GM21717 (cell line): Measurements from ENCODE around the gene MICALL1.

Source experiments
- ATAC-seq: cut with Tn5 transposase; IDR thresholded peaks from one replicate; pipeline ENCODE4 v1.9.1; 2021; ENCODE audit warnings: mild to moderate bottlenecking, moderate library complexity; ENCODE audit not compliant: unreplicated experiment

The MICALL1 gene, protein sequence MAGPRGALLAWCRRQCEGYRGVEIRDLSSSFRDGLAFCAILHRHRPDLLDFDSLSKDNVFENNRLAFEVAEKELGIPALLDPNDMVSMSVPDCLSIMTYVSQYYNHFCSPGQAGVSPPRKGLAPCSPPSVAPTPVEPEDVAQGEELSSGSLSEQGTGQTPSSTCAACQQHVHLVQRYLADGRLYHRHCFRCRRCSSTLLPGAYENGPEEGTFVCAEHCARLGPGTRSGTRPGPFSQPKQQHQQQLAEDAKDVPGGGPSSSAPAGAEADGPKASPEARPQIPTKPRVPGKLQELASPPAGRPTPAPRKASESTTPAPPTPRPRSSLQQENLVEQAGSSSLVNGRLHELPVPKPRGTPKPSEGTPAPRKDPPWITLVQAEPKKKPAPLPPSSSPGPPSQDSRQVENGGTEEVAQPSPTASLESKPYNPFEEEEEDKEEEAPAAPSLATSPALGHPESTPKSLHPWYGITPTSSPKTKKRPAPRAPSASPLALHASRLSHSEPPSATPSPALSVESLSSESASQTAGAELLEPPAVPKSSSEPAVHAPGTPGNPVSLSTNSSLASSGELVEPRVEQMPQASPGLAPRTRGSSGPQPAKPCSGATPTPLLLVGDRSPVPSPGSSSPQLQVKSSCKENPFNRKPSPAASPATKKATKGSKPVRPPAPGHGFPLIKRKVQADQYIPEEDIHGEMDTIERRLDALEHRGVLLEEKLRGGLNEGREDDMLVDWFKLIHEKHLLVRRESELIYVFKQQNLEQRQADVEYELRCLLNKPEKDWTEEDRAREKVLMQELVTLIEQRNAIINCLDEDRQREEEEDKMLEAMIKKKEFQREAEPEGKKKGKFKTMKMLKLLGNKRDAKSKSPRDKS

DNA sequence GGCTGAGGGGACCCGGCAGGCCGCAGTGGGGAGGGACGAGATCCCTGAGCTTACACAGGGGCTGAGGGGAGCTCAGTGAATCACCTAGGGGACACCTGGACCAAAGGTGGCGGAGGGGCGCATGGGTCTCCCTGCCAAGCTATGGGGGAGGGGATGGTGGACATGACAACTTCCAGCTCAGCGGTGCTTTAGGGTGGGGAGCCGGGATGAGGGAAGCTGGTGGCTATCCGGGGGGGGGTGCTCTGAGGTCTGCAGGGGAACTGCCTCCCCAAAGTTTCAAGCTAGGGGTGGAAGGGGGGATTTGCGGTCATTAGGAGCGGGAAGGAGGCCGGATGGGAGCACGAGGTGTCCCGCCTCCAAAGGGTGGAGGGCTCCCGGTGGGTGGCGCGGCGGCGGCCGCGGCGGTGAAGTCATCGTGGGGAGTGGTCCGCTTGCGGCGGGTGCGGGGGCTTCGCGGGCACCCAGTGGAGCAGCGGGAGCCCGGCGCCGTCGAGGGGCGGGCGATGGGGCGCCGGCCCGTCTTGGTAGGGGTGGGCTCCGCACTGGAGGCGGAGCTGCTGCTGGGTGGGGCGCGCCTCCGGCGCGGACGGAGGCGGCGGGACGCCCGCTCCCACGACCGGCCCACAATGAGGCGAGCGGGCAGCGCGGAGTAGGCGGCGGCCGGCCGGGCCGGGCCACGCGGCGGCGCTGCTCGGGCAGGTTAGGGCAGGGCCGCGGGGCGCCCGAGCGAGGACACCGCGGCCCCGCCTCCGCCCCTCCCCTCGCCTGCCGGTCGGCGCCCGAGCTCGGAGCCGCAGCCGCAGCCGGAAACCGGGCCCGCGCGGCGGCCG is at the start of gene MICALL1:
TSS of gene MICALL1 (plus strand) at position 764 of the 830 bp plus-strand sequence. CDS start 126 bp downstream, outside the sequence.
- peak; percentile 73 for ATAC-seq

DNA sequence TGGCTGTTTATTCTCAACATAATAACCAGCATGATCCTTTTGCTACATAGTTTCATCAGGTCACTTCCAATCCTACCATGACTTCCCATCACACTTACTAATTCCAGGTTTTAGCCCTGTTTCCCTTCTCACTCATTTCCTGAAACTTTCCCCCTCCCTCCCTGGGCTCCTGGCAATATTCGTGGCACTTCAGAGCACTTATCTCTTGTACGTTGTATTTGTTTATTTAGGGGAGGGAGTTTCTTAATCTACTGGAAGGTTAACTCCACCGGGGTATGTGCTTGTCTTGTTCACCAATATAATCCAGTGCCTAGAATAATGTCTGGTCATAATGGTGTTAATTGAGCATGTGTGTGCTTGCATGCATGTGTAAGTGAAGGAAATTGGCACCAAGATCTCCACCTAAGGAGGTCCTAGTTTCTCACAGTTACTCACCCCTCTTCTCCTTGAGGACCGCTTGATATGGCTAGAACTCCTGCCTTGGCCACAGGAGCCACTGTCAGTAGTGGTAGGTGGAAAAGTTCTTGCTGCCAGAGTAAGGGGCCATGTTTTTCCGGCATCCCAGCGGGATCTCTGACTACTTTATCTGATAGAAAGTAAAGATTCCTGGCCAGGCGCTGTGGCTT is 45.2 kb upstream of the MICALL1 start:
- no peak for ATAC-seq

DNA sequence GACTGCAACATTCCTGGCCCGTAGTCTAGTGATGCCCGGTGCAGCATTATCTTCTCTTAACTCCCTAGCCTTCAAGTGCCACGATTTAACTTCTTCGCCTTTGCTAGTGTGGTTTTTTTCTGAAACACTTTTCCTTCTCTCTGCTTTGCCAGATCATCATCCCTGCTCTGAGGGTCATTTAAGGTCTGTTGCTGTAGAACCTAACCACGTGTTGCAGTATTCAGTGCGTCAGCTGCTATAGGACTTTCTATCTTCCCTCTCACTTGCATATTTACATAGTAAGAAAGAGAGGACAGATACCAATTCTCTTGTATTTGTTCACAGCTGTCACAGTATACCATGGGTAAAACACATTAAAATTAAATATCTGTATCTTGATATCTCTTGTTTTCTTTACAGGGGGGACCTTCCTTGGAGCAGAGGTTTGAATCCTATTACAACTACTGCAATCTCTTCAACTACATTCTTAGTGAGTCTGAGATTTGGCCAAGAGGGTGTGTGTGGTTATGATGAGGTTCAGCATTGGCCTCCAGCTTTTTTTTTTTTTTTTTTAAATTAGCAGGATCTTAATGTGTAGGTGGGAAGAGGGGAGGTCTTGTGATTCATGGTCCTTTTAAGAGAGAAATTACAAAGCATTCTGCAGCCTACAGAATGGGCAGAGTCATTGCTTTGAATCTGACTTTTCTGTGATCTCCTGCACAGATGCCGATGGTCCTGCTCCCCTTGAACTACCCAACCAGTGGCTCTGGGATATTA is 43.3 kb upstream of the MICALL1 start:
- no peak for ATAC-seq

DNA sequence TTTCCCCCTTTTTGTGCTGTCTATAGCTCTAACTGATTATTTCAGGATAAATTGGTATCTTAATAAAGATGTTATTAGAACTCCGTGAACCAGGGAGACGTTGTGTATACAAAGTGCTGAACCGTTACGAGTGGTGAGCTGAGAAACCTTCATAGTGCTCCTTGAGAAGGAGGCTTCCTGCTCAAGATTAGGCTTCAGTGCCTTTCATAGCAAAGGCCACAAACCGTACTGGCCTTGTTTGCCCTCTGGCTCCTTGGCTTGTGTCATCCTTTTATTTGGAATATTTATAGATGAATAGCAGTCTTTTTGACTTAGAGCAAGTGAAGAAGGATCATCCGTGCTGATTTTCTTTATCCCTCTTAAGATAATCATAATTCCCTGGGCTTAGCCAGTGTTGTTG is 40.6 kb upstream of the MICALL1 start:
- ATAC-seq = no peak

DNA sequence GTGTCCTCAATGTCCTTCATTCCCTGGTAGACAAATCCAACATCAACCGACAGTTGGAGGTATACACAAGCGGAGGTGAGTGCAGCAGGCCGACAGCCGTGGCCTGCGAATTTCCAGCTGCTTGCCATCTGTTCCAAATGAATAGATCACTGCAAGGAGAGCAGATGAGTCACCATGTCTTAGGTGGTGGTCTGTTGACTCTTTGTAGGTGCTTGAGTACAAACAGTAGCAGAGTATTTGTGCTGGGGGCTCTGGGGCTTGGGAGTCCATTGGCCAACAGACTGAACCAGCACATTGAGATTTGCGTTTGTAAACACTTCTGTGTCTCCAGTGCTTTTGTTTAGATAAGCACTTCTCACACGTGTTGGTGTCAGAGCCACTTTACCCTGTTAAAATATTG is 35.8 kb upstream of the MICALL1 start:
- no peak for ATAC-seq

DNA sequence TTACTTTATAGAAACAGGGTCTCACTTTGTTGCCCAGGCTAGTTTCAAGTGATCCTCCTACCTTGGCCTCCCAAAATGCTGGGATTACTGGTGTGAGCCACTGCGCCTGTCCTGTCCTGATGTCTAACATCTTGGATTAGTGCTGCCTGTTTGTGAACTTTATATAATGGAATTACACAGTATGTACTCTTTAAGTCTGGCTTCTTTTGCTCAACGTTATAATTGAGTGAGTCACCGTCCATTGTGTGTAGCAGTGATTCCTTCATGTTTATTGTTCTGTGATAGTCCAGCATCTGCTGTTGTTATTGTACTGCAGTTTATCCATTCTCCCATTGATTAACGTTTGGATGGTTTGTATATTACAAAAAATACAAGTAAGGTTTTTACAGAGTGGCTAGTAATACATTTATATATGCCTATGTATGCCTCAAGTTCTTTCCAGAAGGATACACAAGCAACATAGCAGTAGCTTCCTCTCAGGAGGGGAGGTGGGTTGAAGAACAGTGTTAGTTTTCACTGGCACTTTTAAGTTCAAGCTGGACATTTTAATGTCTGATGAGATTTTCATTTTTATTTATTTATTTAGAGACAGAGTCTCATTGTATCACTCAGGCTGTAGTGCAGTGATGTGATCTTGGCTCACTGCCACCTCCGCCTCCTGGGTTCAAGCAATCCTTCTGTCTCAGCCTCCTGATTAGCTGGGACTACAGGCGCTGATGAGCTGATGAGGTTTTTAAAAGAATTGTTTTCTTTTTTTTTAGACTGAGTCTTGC is 25.2 kb upstream of the MICALL1 start:
- ATAC-seq = no peak

DNA sequence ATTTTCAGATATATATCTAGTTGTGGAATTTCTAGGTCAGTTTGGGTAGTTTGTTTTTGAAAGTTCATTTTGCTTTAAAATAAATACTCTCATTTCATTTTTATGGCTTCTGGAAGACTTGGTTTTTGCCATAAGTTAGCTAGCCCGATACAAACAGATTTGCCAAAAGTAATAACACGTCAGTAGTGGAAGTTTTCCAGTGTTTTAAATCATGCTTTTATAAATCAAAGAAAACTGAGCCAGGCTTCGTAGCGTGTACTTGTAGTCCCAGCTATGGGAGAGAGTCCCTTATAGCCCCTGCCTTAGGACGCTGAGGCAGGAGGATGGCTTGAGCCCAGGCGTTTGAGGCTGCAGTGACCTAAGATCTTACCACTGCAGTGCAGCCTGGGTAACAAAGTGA is 21.7 kb upstream of the MICALL1 start:
- no peak for ATAC-seq

DNA sequence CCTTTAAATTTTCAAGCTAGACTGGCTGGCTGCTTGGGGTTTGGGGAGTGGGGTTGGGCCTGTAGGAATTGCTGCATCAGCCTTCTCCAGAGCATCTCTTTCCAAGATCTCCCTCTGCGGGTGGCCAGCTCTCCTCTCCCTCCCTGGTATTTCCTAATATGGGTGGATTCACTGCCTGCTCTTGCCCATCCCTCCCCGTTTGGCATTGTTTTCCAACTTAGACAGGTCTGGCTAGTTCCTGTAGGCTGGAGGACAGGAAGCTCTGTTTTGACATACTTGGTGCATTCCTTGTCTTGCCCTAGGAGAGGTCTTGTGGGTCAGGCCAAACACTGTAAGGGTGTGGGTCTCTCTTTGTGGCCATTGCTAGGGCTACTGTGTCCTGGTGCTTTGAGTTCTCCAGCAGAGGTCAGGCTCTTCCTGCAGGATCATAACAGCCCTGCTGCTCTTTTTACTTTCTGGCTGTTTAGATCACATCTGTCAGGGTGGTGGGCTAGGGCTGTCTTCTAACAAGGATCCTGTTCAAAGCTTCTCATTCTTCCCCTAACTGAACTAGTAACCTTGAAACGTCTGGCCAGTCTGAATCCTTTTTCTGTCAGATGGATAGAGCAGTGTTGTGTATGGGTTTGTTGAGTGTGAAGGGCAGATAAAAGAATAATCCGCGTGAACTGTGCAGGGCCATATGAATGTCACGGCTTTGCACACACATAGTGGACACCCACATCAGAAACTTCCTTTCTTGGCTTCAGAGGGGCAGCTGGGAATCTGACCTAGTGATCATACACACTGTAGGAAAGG is 18.3 kb upstream of the MICALL1 start:
- no peak for ATAC-seq

DNA sequence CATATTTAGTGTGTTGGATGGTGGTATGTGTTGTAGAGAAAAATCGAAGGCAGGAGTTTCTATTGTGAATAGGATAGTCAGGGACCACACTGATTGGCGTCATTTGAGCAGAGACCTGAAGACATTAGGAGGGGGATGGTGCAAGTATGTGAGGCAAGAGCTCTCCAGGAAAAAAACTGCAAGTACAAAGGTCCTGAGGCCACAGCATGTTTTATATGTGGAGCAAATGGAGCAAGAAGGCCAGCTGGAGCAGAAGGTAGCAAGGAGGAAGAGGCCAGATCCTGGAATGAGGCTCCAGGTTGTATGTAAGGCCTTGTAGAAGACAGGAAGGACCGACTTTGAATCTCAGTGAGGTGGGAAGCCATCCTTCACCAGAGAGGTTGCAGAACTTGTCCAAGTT is 14.2 kb upstream of the MICALL1 start:
- no peak for ATAC-seq

DNA sequence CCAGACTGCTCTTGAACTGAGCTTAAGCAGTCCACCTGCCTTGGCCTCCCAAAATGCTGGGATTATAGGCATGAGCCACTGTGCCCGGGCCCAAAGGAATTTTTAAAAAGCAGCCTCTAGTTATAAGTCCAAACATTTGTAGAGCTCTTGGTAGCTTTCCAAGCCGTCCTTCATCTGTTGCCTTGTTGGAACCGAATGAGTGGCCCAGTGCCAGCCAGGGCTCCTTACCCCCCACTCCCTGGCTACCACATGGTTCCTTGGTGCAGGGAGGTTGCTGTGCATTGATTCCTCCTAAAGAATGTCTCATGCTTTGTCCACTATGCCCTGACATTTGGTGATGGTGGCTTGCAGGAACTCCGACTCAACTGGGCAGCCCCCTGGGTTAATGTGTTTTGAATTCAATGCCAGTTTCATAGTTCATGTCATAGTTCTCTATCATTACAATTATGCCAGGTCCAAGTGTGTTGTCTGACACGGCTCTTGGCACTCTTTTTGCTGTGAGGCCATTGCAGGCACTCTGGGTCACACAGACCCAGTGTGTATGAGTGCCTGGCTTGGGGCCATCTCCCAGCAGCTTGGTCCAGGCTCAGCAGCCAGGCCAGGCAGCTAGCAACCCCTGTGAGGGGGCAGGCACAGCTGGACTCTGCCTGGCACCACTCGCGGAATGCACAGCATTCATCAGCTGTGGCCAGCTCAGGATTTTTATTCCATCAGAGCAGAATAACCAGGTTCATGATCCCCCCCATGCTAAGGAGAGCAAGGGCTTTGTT is 13.3 kb upstream of the MICALL1 start:
- no peak for ATAC-seq

DNA sequence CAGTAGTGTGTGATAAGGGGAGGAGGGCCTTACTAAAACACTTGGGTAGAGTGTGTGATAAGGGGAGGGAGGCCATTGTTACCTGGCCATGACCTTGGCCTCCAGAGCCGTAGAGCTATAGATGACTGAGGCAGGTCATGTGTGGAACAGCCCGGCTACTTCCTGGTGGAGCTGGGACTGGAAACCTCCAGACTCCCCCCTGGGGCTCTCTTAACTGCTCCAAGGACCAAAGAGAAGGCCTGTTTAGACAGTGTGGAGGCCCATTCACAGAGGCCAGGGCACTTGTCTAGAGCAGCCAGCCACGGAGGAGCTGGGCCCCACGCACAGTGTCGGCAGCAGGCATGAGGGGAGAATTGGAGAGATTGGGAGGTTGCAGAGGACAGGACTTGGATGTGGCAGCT is 12.5 kb upstream of the MICALL1 start:
- no peak for ATAC-seq

DNA sequence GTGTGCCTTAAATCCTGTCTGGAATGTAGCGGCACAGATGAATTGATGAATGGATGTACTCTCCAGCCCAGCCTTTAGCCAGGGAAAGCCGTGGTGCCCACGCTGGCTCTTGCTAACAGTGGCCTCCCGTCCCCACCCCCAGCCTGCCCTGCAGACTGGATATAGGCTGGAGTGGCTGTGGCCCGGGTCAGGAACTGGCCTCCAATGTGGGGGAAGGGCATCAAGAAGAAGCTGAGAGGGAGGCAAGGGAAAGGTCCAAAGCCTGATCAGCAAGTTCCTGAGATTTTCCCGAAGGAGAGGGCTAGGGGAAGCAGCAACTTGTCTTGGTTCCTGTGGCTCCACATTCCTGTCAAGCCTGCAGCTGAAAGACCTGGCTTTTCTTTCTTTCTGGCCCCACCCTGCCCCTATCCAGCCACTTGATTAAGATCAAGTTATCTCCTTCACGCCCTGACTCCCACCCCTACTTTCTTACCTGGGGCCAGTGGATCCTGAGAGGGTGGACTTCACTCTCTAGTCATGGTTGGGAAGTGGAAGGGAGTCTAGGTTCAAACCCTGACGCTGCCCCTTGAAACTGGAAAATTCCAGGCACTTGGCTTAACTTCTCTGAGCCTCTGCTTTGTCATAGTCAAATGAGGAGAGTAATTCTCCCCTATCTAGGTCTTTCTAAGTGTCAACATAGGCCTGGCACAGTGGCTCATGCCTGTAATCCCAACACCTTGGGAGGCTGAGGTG is 11.0 kb upstream of the MICALL1 start:
- ATAC-seq = no peak

DNA sequence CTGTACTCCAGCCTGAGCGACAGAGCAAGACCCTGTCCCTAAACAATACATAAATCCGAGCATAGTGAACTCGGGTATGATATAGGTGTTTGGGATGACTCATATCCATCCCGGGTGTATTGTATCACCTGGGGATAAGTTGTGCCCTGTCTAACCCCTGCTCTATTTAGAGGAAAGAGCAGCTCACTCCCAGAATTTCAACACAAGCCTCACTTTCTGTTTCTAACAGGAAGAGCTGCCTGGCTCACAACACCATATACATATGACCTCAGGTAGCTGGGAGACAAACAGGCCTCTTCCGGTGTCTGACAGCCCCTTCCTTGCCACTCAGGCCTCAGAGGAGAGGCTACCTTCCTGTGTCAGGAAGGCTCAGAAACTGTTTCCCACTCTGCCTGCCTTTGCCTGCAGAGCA is 9.9 kb upstream of the MICALL1 start:
- peak; percentile 59 for ATAC-seq

DNA sequence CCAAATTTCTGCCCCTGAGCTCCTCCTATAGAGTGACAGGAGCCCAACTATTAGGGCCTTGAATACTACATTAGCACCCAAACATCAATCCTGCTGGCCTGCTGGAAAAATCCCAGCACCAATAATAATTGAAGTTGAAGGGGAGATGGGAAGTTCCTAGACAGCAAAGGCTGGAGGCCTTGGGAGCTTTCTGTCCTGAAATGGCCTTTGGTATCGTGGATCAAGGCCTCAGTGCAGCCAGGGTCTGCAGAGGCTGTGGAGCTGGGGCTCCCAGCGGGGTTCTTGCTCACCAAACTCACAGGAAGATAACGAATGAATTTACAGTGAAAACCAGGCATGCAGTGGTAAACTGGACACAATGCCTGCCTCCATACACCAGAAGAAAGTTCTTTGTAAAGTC is 9.2 kb upstream of the MICALL1 start:
- no peak for ATAC-seq

DNA sequence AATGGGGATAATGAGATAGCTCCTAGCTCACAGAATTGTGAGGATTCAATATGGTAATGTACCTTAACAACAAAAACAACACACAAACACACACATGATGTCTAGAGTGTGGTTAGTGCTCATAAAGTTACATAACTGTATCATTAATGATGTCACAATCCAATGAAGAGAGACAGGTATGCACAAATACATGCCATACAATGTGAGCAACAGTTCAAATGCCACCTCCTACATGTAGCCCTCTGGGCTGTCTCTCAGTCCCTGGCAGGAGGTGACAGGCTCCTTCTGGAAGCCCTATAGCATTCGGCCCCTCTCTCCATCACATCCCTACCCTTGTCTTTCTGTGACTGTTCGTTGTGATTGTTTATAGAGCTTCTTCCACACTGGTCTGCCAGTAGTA is 8.3 kb upstream of the MICALL1 start:
- ATAC-seq = no peak

DNA sequence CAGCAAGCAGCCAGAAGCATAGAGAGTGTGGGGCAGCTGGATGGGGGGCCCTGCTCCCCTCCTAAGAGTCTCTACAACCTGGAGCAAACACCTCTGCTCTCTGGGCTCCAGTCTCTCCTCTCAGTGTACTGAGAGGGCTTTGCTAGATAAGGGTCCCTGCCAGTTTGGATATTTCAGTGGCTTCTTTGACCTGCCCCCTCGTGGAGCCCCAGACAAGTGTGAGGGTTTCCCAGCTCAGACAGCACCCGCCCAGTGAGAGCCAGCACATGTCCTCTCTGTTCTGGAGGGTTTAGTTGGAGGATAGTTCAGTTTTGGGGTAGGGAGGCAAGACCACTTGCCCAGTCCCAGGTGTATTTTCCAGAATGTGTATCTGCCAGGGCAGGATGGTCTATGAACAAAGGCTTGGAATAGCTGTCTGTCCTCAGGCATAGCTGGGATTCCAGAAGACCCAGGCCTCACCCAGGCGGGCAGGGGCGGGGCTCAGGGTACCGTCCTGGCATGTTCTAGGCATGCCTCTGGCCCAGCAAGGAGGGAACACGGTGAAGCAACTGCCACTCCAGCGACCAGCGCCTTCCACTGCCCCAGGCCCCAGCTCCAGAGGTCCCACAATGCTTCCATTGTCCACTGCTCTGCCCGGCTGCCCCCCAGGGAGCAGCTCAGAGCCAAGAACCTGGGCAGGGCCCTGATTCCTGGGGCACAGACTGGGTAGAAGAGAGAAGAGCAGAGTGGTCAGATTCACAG is 7.5 kb upstream of the MICALL1 start:
- no peak for ATAC-seq
